GM19240 (cell line): ENCODE measurements around the gene ADGRA1.
"Not testable (repeated sequence)": the region's sequence is repeated elsewhere in the genome, so short reads cannot be mapped to it uniquely, and the experiment has no call there.

Experiments
- DNase-seq: peaks from one replicate; pipeline ENCODE4 v3.0.0; 2011; ENCODE audit warnings: low spot score; ENCODE audit not compliant: insufficient read length

The ADGRA1 gene

GRCh38 chr10:133175624-133176023 lies 87.9 kb downstream of the ADGRA1 start:
- DNase-seq, result not testable (repeated sequence)

GRCh38 chr10:133176546-133176945 lies 88.8 kb downstream of the ADGRA1 start:
- no peak for DNase-seq

GRCh38 chr10:133177380-133178157 lies 89.8 kb downstream of the ADGRA1 start:
- no peak for DNase-seq

- no peak for DNase-seq
Observed at GRCh38 chr10:133178357-133179127, 90.8 kb downstream of the ADGRA1 start.

GRCh38 chr10:133179128-133179520 lies 91.4 kb downstream of the ADGRA1 start:
- no peak for DNase-seq

GRCh38 chr10:133179651-133180050 lies 91.9 kb downstream of the ADGRA1 start:
- no peak for DNase-seq

GRCh38 chr10:133180192-133180964 lies 92.7 kb downstream of the ADGRA1 start:
- no peak for DNase-seq

GRCh38 chr10:133180965-133181639 lies 93.4 kb downstream of the ADGRA1 start:
- no peak for DNase-seq
